GM23338 (cell line): ENCODE data around the gene C2orf66. TPM values are rescaled to one million over a fixed set of nuclear protein-coding genes. Genes with fewer than 3 reads are reported as not detected.

Source experiments
- ATAC-seq: fragments of 200-7000 bp; cut with Tn5 transposase; 3 replicates; pipeline ENCODE4 v1.9.1; 2020
- DNase-seq: peaks from one replicate; pipeline ENCODE4 v3.0.0-alpha.2; 2015; ENCODE audit warnings: low spot score
- H2AFZ ChIP-seq: fragments of 200-600 bp; sonication (generic); 2 replicates; pipeline ENCODE4 v1.8.0; 2016; ENCODE audit warnings: antibody characterized with exemption, mild to moderate bottlenecking, moderate library complexity
- H3F3A ChIP-seq: fragments of 200-600 bp; sonication (generic); replicated peaks from 2 replicates; pipeline ENCODE4 v1.8.0; 2017; ENCODE audit warnings: antibody characterized with exemption, mixed run types, low read depth
- H3K27ac ChIP-seq: fragments of 200-600 bp; sonication (generic); 2 replicates; pipeline ENCODE4 v1.6.1; 2016; ENCODE audit warnings: low read depth
- H3K27me3 ChIP-seq: fragments of 200-600 bp; sonication (generic); 2 replicates; pipeline ENCODE4 v1.8.0; 2016; ENCODE audit warnings: mild to moderate bottlenecking, mixed run types, moderate library complexity; ENCODE audit not compliant: insufficient read depth
- H3K36me3 ChIP-seq: fragments of 200-600 bp; sonication (generic); 2 replicates; pipeline ENCODE4 v1.8.0; 2016; ENCODE audit warnings: mild to moderate bottlenecking; ENCODE audit not compliant: insufficient read depth
- H3K4me1 ChIP-seq: fragments of 200-600 bp; sonication (generic); 2 replicates; pipeline ENCODE4 v1.8.0; 2016; ENCODE audit warnings: mild to moderate bottlenecking, moderate library complexity; ENCODE audit not compliant: insufficient read depth
- H3K4me2 ChIP-seq: fragments of 200-600 bp; sonication (generic); 2 replicates; pipeline ENCODE4 v1.7.1; 2017; ENCODE audit warnings: mixed run types
- H3K4me3 ChIP-seq: fragments of 200-600 bp; sonication (generic); 2 replicates; pipeline ENCODE4 v1.6.1; 2016; ENCODE audit warnings: mixed run types
- H3K79me2 ChIP-seq: fragments of 200-600 bp; sonication (generic); replicated peaks from 2 replicates; pipeline ENCODE4 v1.8.0; 2017; ENCODE audit warnings: mild to moderate bottlenecking; ENCODE audit not compliant: insufficient read depth
- H3K9me2 ChIP-seq: fragments of 200-600 bp; sonication (generic); 2 replicates; pipeline ENCODE4 v1.8.0; 2017; ENCODE audit not compliant: insufficient read depth
- H4K20me1 ChIP-seq: fragments of 200-600 bp; sonication (generic); replicated peaks from 2 replicates; pipeline ENCODE4 v1.8.0; 2017; ENCODE audit warnings: mild to moderate bottlenecking; ENCODE audit not compliant: insufficient read depth
- H3K27ac Mint-ChIP-seq: 2 replicates; pipeline ENCODE4 v1.8.0; 2020; ENCODE audit warnings: inconsistent platforms, mild to moderate bottlenecking, moderate library complexity, mixed read lengths
- H3K27me3 Mint-ChIP-seq: 3 replicates; pipeline ENCODE4 v1.8.0; 2022; ENCODE audit warnings: low read depth, mild to moderate bottlenecking, moderate library complexity, mixed read lengths, inconsistent platforms; ENCODE audit not compliant: insufficient read depth, poor library complexity
- H3K36me3 Mint-ChIP-seq: 3 replicates; pipeline ENCODE4 v1.8.0; 2021; ENCODE audit warnings: low read depth, mild to moderate bottlenecking, inconsistent platforms, moderate library complexity, mixed read lengths
- H3K4me1 Mint-ChIP-seq: 3 replicates; pipeline ENCODE4 v1.8.0; 2020; ENCODE audit warnings: mild to moderate bottlenecking, inconsistent platforms, mixed read lengths
- H3K4me3 Mint-ChIP-seq: 3 replicates; pipeline ENCODE4 v1.8.0; 2021; ENCODE audit warnings: moderate library complexity, mild to moderate bottlenecking, inconsistent platforms, mixed read lengths
- H3K9me3 Mint-ChIP-seq: 3 replicates; pipeline ENCODE4 v1.8.0; 2020; ENCODE audit warnings: moderate library complexity, mild to moderate bottlenecking, inconsistent platforms, mixed read lengths
- CREB1 ChIP-seq: fragments of 250-450 bp; sonication (Bioruptor Pico); IDR thresholded peaks from 2 replicates; pipeline ENCODE4 v1.5.0; 2020; ENCODE audit warnings: low read depth, mild to moderate bottlenecking, moderate library complexity
- CTCF ChIP-seq, 2 experiments: fragments of 200-600 bp in 1 of 2; sonication (generic) in 1 of 2; conservative IDR thresholded peaks; 2 replicates each; pipeline versions ENCODE4 v1.5.1 to v1.6.1; 2016 to 2017; ENCODE audit warnings: antibody characterized with exemption in 2 of 2, low read depth in 2 of 2, mild to moderate bottlenecking in 2 of 2, moderate library complexity in 1 of 2
- ETS1 ChIP-seq: IDR thresholded peaks from 2 replicates; pipeline ENCODE4 v1.6.1; 2016; ENCODE audit warnings: antibody characterized with exemption
- EZH2 ChIP-seq: fragments of 200-600 bp; sonication (generic); IDR thresholded peaks from one replicate; pipeline ENCODE4 v1.8.0; 2017; ENCODE audit warnings: antibody characterized with exemption, mild to moderate bottlenecking, low read depth; ENCODE audit not compliant: unreplicated experiment
- EZH2phosphoT487 ChIP-seq: fragments of 200-600 bp; sonication (generic); IDR thresholded peaks from one replicate; pipeline ENCODE4 v1.8.1; 2018; ENCODE audit warnings: antibody characterized with exemption; ENCODE audit not compliant: unreplicated experiment
- JUNB ChIP-seq: IDR thresholded peaks from one replicate; pipeline ENCODE4 v1.6.1; 2016; ENCODE audit warnings: antibody characterized with exemption; ENCODE audit not compliant: unreplicated experiment
- NANOG ChIP-seq: IDR thresholded peaks from 2 replicates; pipeline ENCODE4 v1.6.1; 2016; ENCODE audit warnings: antibody characterized with exemption, borderline replicate concordance
- POLR2AphosphoS5 ChIP-seq: IDR thresholded peaks from 2 replicates; pipeline ENCODE4 v1.6.1; 2016; ENCODE audit warnings: antibody characterized with exemption, low read depth
- STAT1 ChIP-seq: IDR thresholded peaks from one replicate; pipeline ENCODE4 v1.6.1; 2016; ENCODE audit warnings: antibody characterized with exemption; ENCODE audit not compliant: unreplicated experiment
- ZNF114 ChIP-seq: fragments of 250-450 bp; sonication (Bioruptor Pico); IDR thresholded peaks from 2 replicates; pipeline ENCODE4 v1.5.0; 2020; ENCODE audit warnings: mild to moderate bottlenecking, moderate library complexity
- ZNF331 ChIP-seq: fragments of 250-450 bp; sonication (Bioruptor Pico); IDR thresholded peaks from 2 replicates; pipeline ENCODE4 v1.5.0; 2020; ENCODE audit warnings: low read depth, mild to moderate bottlenecking, moderate library complexity
- ZNF462 ChIP-seq: fragments of 250-450 bp; sonication (Bioruptor Pico); IDR thresholded peaks from 2 replicates; pipeline ENCODE4 v1.5.0; 2020; ENCODE audit warnings: mild to moderate bottlenecking, moderate library complexity
- polyA plus RNA-seq: library from polyadenylated mRNA; unstranded; fragments of >200 nt; fragmentation: Nextera tagmentation; extraction: Ambion mirVana; gene quantifications from 2 replicates; pipeline ENCODE4 v1.2.1, GENCODE V29; 2016
- total RNA-seq: library from RNA; depleted of rRNA; stranded (reverse); fragments of >200 nt; shearing (Covaris generic); gene quantifications from 2 replicates; pipeline ENCODE4 v1.2.3, GENCODE V29; 2014
- TF ChIP-seq, protein P1 (sequence below): IDR thresholded peaks from one replicate; pipeline ENCODE4 v1.6.1; 2018; ENCODE audit warnings: antibody characterized with exemption; ENCODE audit not compliant: unreplicated experiment

Gene C2orf66
- total and polyA plus RNA-seq, 2 experiments from 2014 or later, result not detected

GRCh38 chr2:196823750-196824522 lies 14.8 kb upstream of the C2orf66 start:
- Histone ChIP-seq H4K20me1 (no peaks in the 10 kb centered on the region), H2AFZ (no peak overlapping the region), H3K27ac (no peak overlapping the region), H3K9me2 (0 out of 2 replicates have a peak, but pooled peaks cover 5% of the 10 kb centered on the region), H3K4me1 (no peaks in the 10 kb centered on the region), H3K36me3 (no peaks in the 10 kb centered on the region), H3K27me3 (no peaks in the 10 kb centered on the region), H3K4me3 (no peak overlapping the region), H3F3A (no peaks in the 10 kb centered on the region), H3K4me2 (no peak overlapping the region), H3K79me2 (no peaks in the 10 kb centered on the region)
- H3K27ac Mint-ChIP-seq, result no peak overlapping the region
- DNase-seq (no peak), ATAC-seq (no peak)
- H3K4me1 Mint-ChIP-seq, result peaks cover 4% of the 10 kb centered on the region; the same call in 2 of the 3 replicates
- H3K9me3 Mint-ChIP-seq, result peaks cover 6% of the 10 kb centered on the region; the same call in 2 of the 3 replicates
- TF ChIP-seq ZNF462 (CRISPR knock-in tag) (no peak), ZNF114 (no peak), EZH2phosphoT487 (no peak), JUNB (no peak), NANOG (no peak), EZH2 (no peak), CTCF (conservative IDR thresholded peaks at IDR 0.05; ENCODE audit: low read depth in 2 of 2) (no peak), ETS1 (no peak), ZNF331 (CRISPR knock-in tag) (no peak), CREB1 (no peak), POLR2AphosphoS5 (no peak), STAT1 (no peak)
- TF ChIP-seq, protein P1, sequence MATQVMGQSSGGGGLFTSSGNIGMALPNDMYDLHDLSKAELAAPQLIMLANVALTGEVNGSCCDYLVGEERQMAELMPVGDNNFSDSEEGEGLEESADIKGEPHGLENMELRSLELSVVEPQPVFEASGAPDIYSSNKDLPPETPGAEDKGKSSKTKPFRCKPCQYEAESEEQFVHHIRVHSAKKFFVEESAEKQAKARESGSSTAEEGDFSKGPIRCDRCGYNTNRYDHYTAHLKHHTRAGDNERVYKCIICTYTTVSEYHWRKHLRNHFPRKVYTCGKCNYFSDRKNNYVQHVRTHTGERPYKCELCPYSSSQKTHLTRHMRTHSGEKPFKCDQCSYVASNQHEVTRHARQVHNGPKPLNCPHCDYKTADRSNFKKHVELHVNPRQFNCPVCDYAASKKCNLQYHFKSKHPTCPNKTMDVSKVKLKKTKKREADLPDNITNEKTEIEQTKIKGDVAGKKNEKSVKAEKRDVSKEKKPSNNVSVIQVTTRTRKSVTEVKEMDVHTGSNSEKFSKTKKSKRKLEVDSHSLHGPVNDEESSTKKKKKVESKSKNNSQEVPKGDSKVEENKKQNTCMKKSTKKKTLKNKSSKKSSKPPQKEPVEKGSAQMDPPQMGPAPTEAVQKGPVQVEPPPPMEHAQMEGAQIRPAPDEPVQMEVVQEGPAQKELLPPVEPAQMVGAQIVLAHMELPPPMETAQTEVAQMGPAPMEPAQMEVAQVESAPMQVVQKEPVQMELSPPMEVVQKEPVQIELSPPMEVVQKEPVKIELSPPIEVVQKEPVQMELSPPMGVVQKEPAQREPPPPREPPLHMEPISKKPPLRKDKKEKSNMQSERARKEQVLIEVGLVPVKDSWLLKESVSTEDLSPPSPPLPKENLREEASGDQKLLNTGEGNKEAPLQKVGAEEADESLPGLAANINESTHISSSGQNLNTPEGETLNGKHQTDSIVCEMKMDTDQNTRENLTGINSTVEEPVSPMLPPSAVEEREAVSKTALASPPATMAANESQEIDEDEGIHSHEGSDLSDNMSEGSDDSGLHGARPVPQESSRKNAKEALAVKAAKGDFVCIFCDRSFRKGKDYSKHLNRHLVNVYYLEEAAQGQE, result no peak
- H3K27me3 Mint-ChIP-seq, result no peaks in the 10 kb centered on the region
- H3K36me3 Mint-ChIP-seq, result peaks cover under 1% of the 10 kb centered on the region; the same call in 1 of the 3 replicates
- no peak overlapping the region for H3K4me3 Mint-ChIP-seq
